H1 (cell line): Measurements from ENCODE around the gene TYW5. TPM values are rescaled to one million over a fixed set of nuclear protein-coding genes. Genes with fewer than 3 reads are reported as not detected.

Experiments
- CTCF ChIA-PET: fragments of 300-600 bp; sonication (Branson Sonifier 250); formaldehyde crosslinking; loops from one replicate; lab custom pipeline; 2021; ENCODE audit not compliant: partially characterized antibody; lab: Charles Lee
- POLR2A ChIA-PET: fragments of 300-600 bp; sonication (Branson Sonifier 250); formaldehyde crosslinking; loops from one replicate; lab custom pipeline; 2021; ENCODE audit warnings: inconsistent platforms; ENCODE audit not compliant: partially characterized antibody; lab: Charles Lee
- DNase-seq, 2 experiments: peaks; one replicate each; pipeline versions ENCODE4 v3.0.0 to v3.0.0-alpha.2; 2010 to 2022; ENCODE audit warnings: low spot score in 2 of 2, low read depth in 1 of 2, mixed read lengths in 1 of 2
- FAIRE-seq: peaks from 2 replicates; lab custom pipeline; 2011; peaks lifted over from hg19 to GRCh38; lab: Jason Lieb, UNC
- H2AFZ ChIP-seq: 2 replicates; pipeline ENCODE4 v1.8.1; 2012; ENCODE audit warnings: low read length, inconsistent platforms
- H2AK5ac ChIP-seq: 2 replicates; pipeline ENCODE4 v1.6.1; 2013; ENCODE audit warnings: low read depth, low read length
- H2BK120ac ChIP-seq: replicated peaks from 2 replicates; pipeline ENCODE3; 2013; ENCODE audit warnings: low read depth, low read length, inconsistent platforms
- H2BK12ac ChIP-seq: 2 replicates; pipeline ENCODE4 v1.6.1; 2013; ENCODE audit warnings: low read depth, low read length
- H2BK15ac ChIP-seq: 2 replicates; pipeline ENCODE4 v1.6.1; 2013; ENCODE audit warnings: low read length
- H2BK20ac ChIP-seq: 2 replicates; pipeline ENCODE4 v1.6.1; 2013; ENCODE audit warnings: low read length
- H2BK5ac ChIP-seq: 2 replicates; pipeline ENCODE4 v1.6.1; 2013; ENCODE audit warnings: low read depth, low read length
- H3K14ac ChIP-seq: 2 replicates; pipeline ENCODE4 v1.6.1; 2013; ENCODE audit warnings: inconsistent platforms; ENCODE audit not compliant: insufficient read length
- H3K18ac ChIP-seq: 2 replicates; pipeline ENCODE4 v1.6.1; 2013; ENCODE audit warnings: low read length; ENCODE audit errors: extremely low read depth
- H3K23ac ChIP-seq: 2 replicates; pipeline ENCODE4 v1.6.1; 2013; ENCODE audit warnings: inconsistent platforms; ENCODE audit not compliant: insufficient read length
- H3K23me2 ChIP-seq: 2 replicates; pipeline ENCODE4 v1.6.1; 2013; ENCODE audit warnings: low read depth, low read length
- H3K27ac ChIP-seq: 2 replicates; pipeline ENCODE4 v1.6.1; 2011; ENCODE audit warnings: low read depth, low read length, inconsistent platforms
- H3K27me3 ChIP-seq, 4 experiments: replicated peaks in 1 of 4; 1 replicate in 1 of 4; 2 replicates in 3 of 4; pipeline versions ENCODE4 v1.6.1 to v1.8.1; 2011 to 2013; ENCODE audit warnings: low read length in 3 of 4, mild to moderate bottlenecking in 3 of 4, inconsistent platforms in 2 of 4, mixed read lengths in 2 of 4, moderate library complexity in 1 of 4; ENCODE audit not compliant: control insufficient read depth in 3 of 4, insufficient read depth in 3 of 4; ENCODE audit errors: extremely low read depth in 1 of 4
- H3K36me3 ChIP-seq, 4 experiments: 2 replicates each; pipeline versions ENCODE4 v1.6.1 to v1.8.1; 2011 to 2013; ENCODE audit warnings: mild to moderate bottlenecking in 4 of 4, low read length in 3 of 4, moderate library complexity in 2 of 4, control low read depth in 1 of 4, inconsistent platforms in 1 of 4; ENCODE audit not compliant: insufficient read depth in 4 of 4, control insufficient read depth in 2 of 4
- H3K4ac ChIP-seq: replicated peaks from 2 replicates; pipeline ENCODE3; 2013; ENCODE audit warnings: low read length, low read depth, mixed read lengths, inconsistent platforms; ENCODE audit not compliant: insufficient read length
- H3K4me1 ChIP-seq, 4 experiments: replicated peaks in 1 of 4; 1 replicate in 1 of 4; 2 replicates in 3 of 4; pipeline versions ENCODE4 v1.6.1 to v1.8.1; 2011 to 2013; ENCODE audit warnings: low read length in 3 of 4, inconsistent platforms in 2 of 4, mixed read lengths in 1 of 4; ENCODE audit not compliant: insufficient read depth in 4 of 4, control insufficient read depth in 3 of 4
- H3K4me2 ChIP-seq, 2 experiments: 2 replicates each; pipeline versions ENCODE4 v1.6.1 to v1.8.1; 2011 to 2013; ENCODE audit warnings: low read depth in 2 of 2, low read length in 2 of 2, control low read depth in 1 of 2, inconsistent platforms in 1 of 2, mild to moderate bottlenecking in 1 of 2; ENCODE audit not compliant: insufficient read depth in 1 of 2
- H3K4me3 ChIP-seq, 4 experiments: fragments of 200-600, 300-600 bp in 1 of 4; sonication (generic), shearing (Covaris generic), sonication (Bioruptor Twin) in 1 of 4; 2 replicates each; pipeline versions ENCODE4 v1.5.1 to v1.8.1; 2011 to 2016; ENCODE audit warnings: low read length in 4 of 4, low read depth in 3 of 4, control low read depth in 2 of 4, inconsistent platforms in 2 of 4, mild to moderate bottlenecking in 2 of 4, mixed read lengths in 1 of 4, moderate library complexity in 1 of 4; ENCODE audit not compliant: insufficient read depth in 2 of 4; ENCODE audit errors: extremely low read depth in 1 of 4
- H3K56ac ChIP-seq: replicated peaks from 2 replicates; pipeline ENCODE3; 2013; ENCODE audit warnings: low read depth, mild to moderate bottlenecking, mixed read lengths, low read length, inconsistent platforms; ENCODE audit not compliant: insufficient read length
- H3K79me1 ChIP-seq: 2 replicates; pipeline ENCODE4 v1.6.1; 2013; ENCODE audit warnings: low read depth, low read length, control low read depth
- H3K79me2 ChIP-seq, 2 experiments: 2 replicates each; pipeline versions ENCODE4 v1.6.1 to v1.8.1; 2012 to 2013; ENCODE audit warnings: low read length in 2 of 2, mild to moderate bottlenecking in 2 of 2, inconsistent platforms in 1 of 2; ENCODE audit not compliant: insufficient read depth in 2 of 2, control insufficient read depth in 1 of 2
- H3K9ac ChIP-seq, 4 experiments: replicated peaks in 1 of 4; 1 replicate in 1 of 4; 2 replicates in 3 of 4; pipeline versions ENCODE4 v1.6.1 to v1.8.1; 2011 to 2013; ENCODE audit warnings: low read depth in 3 of 4, low read length in 3 of 4, control low read depth in 2 of 4, mild to moderate bottlenecking in 2 of 4, moderate library complexity in 2 of 4, inconsistent platforms in 1 of 4; ENCODE audit errors: extremely low read depth in 1 of 4
- H3K9me3 ChIP-seq, 2 experiments: 2 replicates each; pipeline versions ENCODE4 v1.6.1 to v1.8.1; 2012 to 2013; ENCODE audit warnings: mild to moderate bottlenecking in 2 of 2, moderate library complexity in 2 of 2, control low read depth in 1 of 2, inconsistent platforms in 1 of 2, low read depth in 1 of 2, low read length in 1 of 2, mixed read lengths in 1 of 2; ENCODE audit not compliant: insufficient read depth in 2 of 2
- H4K20me1 ChIP-seq, 2 experiments: replicated peaks in 1 of 2; 2 replicates each; pipeline versions ENCODE3 to v1.8.1; 2011 to 2013; ENCODE audit warnings: inconsistent platforms in 2 of 2, low read length in 2 of 2, mild to moderate bottlenecking in 1 of 2; ENCODE audit not compliant: insufficient read depth in 2 of 2, control insufficient read depth in 1 of 2
- H4K5ac ChIP-seq: 2 replicates; pipeline ENCODE4 v1.6.1; 2013; ENCODE audit warnings: low read length, low read depth, mixed read lengths, inconsistent platforms; ENCODE audit not compliant: insufficient read length
- H4K8ac ChIP-seq: 2 replicates; pipeline ENCODE4 v1.8.0; 2013; ENCODE audit warnings: mild to moderate bottlenecking, moderate library complexity, low read length, inconsistent platforms; ENCODE audit not compliant: insufficient read depth; ENCODE audit errors: extremely low read depth
- H4K91ac ChIP-seq: replicated peaks from 2 replicates; pipeline ENCODE3; 2013; ENCODE audit warnings: low read length, mixed read lengths, inconsistent platforms; ENCODE audit not compliant: insufficient read length
- ASH2L ChIP-seq: fragments of 200-600, 300-600 bp; sonication (generic); IDR thresholded peaks from one replicate; pipeline ENCODE4 v1.7.1; 2017; ENCODE audit warnings: low read length
- CBX5 ChIP-seq: fragments of 300-800, 300-1000 bp; sonication (generic); IDR thresholded peaks from 2 replicates; pipeline ENCODE4 v1.7.1; 2016; ENCODE audit warnings: antibody characterized with exemption, low read length, low read depth
- GABPA ChIP-seq: IDR thresholded peaks from 2 replicates; pipeline ENCODE4 v1.6.1; 2011; ENCODE audit warnings: mild to moderate bottlenecking, low read length, moderate library complexity, borderline replicate concordance; ENCODE audit not compliant: insufficient read depth
- KDM1A ChIP-seq: fragments of 200-600, 300-600 bp; sonication (generic); IDR thresholded peaks from 2 replicates; pipeline ENCODE4 v1.7.1; 2016; ENCODE audit warnings: mild to moderate bottlenecking, low read length, borderline replicate concordance
- KDM5A ChIP-seq: fragments of 200-600 bp; IDR thresholded peaks from 2 replicates; pipeline ENCODE4 v1.7.1; 2012; ENCODE audit warnings: mild to moderate bottlenecking, low read length, inconsistent platforms, mixed read lengths
- MAFK ChIP-seq: IDR thresholded peaks from 2 replicates; pipeline ENCODE4 v1.6.1; 2012; ENCODE audit warnings: low read depth, mild to moderate bottlenecking, improper control_type of control experiment, low read length
- NRF1 ChIP-seq: IDR thresholded peaks from 2 replicates; pipeline ENCODE4 v1.6.1; 2011; ENCODE audit warnings: mild to moderate bottlenecking, low read depth, low read length, improper control_type of control experiment
- POLR2AphosphoS5 ChIP-seq: IDR thresholded peaks from 2 replicates; pipeline ENCODE4 v1.6.1; 2011; ENCODE audit warnings: low read depth, low read length
- RFX5 ChIP-seq: IDR thresholded peaks from 2 replicates; pipeline ENCODE4 v1.6.1; 2011; ENCODE audit warnings: low read depth, low read length, improper control_type of control experiment, borderline replicate concordance
- RXRA ChIP-seq: IDR thresholded peaks from 2 replicates; pipeline ENCODE4 v1.6.1; 2011; ENCODE audit warnings: low read depth, mild to moderate bottlenecking, low read length, moderate library complexity; ENCODE audit not compliant: insufficient read depth
- SAP30 ChIP-seq: fragments of 300-600 bp; sonication (generic); IDR thresholded peaks from 2 replicates; pipeline ENCODE4 v1.7.1; 2012; ENCODE audit warnings: low read length, moderate library complexity, mild to moderate bottlenecking, inconsistent platforms; ENCODE audit not compliant: insufficient read depth, insufficient replicate concordance
- SIN3A ChIP-seq, 2 experiments: IDR thresholded peaks in 1 of 2; conservative IDR thresholded peaks in 1 of 2; 2 replicates each; pipeline ENCODE4 v1.6.1; 2011 to 2012; ENCODE audit warnings: low read length in 2 of 2, improper control_type of control experiment in 1 of 2, low read depth in 1 of 2, mild to moderate bottlenecking in 1 of 2
- SIX5 ChIP-seq: IDR thresholded peaks from 2 replicates; pipeline ENCODE4 v1.6.1; 2011; ENCODE audit warnings: mild to moderate bottlenecking, low read depth, low read length
- SUZ12 ChIP-seq: fragments of 200-600 bp; sonication (generic); IDR thresholded peaks from 2 replicates; pipeline ENCODE4 v1.6.1; 2012; ENCODE audit warnings: mild to moderate bottlenecking, inconsistent platforms, low read length, moderate library complexity, mixed read lengths
- WGBS, 2 experiments: shearing (Covaris generic) in 1 of 2; methylation state at CpG; one replicate each; pipeline versions ENCODE4 v1.1.6 to v1.1.7; 2013 to 2015; ENCODE audit warnings: low lambda C conversion rate in 2 of 2, mixed read lengths in 2 of 2, inconsistent platforms in 1 of 2, low coverage in 1 of 2, missing lambda C conversion rate in 1 of 2; ENCODE audit not compliant: insufficient replicate concordance in 2 of 2, insufficient coverage in 1 of 2, insufficient read length in 1 of 2; ENCODE audit errors: extremely low coverage in 1 of 2, missing lambda C conversion rate in 1 of 2; 5-methylcytosine and 5-hydroxymethylcytosine counted together
- polyA plus RNA-seq, 7 experiments: library from polyadenylated mRNA; depleted of rRNA in 3 of 7; stranded (reverse) in 5 of 7; unstranded in 2 of 7; fragments of >200 nt in 5 of 7; fragments of 200-250 nt in 2 of 7; gene quantifications; 1 replicate in 5 of 7; 2 replicates in 1 of 7; 4 replicates in 1 of 7; pipeline versions ENCODE4 v1.2.1 to v1.2.3, GENCODE V29; 2011 to 2013; ENCODE audit warnings: missing spikeins in 2 of 7, mixed read lengths in 2 of 7
- total RNA-seq: library from RNA; stranded (reverse); fragmentation: NEBNext Ultra II Directional; extraction: Animal tissue kit (Norgen Biotek cat#: 25700); gene quantifications from 2 replicates; pipeline ENCODE4 v1.2.1, GENCODE V29; 2021

Gene TYW5
- total and polyA plus RNA-seq, 2 of the 8 experiments (the other 6 are each of a cell fraction or from before 2014, with no cell fraction given), result 5.4 to 11.3 TPM

DNA sequence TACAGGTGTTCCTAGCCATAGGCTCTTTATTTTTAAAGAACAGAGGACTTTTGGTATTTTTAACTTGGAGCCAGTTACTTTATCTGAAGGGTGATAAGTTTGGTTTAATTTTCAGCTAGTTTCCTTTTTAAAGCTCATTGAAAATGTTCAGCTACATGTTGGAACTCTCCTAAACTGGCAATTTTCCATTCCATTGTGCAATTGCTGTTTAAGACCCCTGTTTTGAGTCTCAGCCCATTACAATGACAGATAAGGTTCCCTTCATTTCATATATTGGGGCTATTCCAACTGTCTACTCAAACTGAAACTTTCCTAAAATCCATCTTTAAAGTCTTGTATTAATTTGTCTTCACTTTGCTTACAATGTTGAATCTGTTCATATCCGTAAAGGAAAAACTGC is 11.7 kb upstream of the TYW5 start:
- no peak overlapping the region for H4K91ac ChIP-seq
- no peak overlapping the region for H2AFZ ChIP-seq
- H3K4ac ChIP-seq, result no peak overlapping the region
- no peak overlapping the region for H2BK12ac ChIP-seq
- no peak overlapping the region for H3K9ac ChIP-seq
- H3K79me1 ChIP-seq, result no peaks in the 10 kb centered on the region
- H3K27ac ChIP-seq, result no peak overlapping the region
- no peak overlapping the region for H2AK5ac ChIP-seq
- no peaks in the 10 kb centered on the region for H3K79me2 ChIP-seq
- H4K8ac ChIP-seq, result no peak overlapping the region
- no peak overlapping the region for H2BK5ac ChIP-seq
- CTCF ChIA-PET, result interaction anchor here (1.0 to 1.4 kb wide), 3 partner anchors 19 to 88 kb away, joined by 3 to 4 read pairs (median 4); no protein-coding TSS in a partner anchor
- H2BK15ac ChIP-seq, result no peak overlapping the region
- H3K4me2 ChIP-seq, result no peak overlapping the region
- 92% methylated on average over 1 of the region's 1 CpG; no CpG with 5 or more reads in 1 of the 2 experiments for WGBS, 2 experiments
- H3K4me1 ChIP-seq, result no peaks in the 10 kb centered on the region
- no peak overlapping the region for H4K5ac ChIP-seq
- no peak overlapping the region for H2BK120ac ChIP-seq
- no peak overlapping the region for H3K23ac ChIP-seq
- H4K20me1 ChIP-seq, result peaks cover 0 to 3% of the 10 kb centered on the region in 2 experiments
- no peak overlapping the region for H3K4me3 ChIP-seq
- DNase-seq (no peak), FAIRE-seq (no peak)
- POLR2A ChIA-PET, result interaction anchor here (0.8 to 2.0 kb wide), 3 partner anchors 8 to 23 kb away, joined by 3 to 4 read pairs (median 3); no protein-coding TSS in a partner anchor
- no peak overlapping the region for H3K14ac ChIP-seq
- H3K23me2 ChIP-seq, result no peaks in the 10 kb centered on the region
- H3K36me3 ChIP-seq, result peaks cover 2 to 40% (median 13%) of the 10 kb centered on the region in 4 experiments; a peak in 6 of 8 replicates
- no peaks in the 10 kb centered on the region for H3K27me3 ChIP-seq
- no peak overlapping the region for H2BK20ac ChIP-seq
- no peak overlapping the region for H3K18ac ChIP-seq
- no peaks in the 10 kb centered on the region for H3K9me3 ChIP-seq
- no peak overlapping the region for H3K56ac ChIP-seq
- TF ChIP-seq POLR2AphosphoS5 (no peak), KDM1A (no peak), SIX5 (no peak), ASH2L (no peak), RFX5 (no peak), KDM5A (no peak), MAFK (no peak), RXRA (no peak), GABPA (no peak), SAP30 (no peak), CBX5 (no peak), SUZ12 (no peak), SIN3A (conservative IDR thresholded peaks at IDR 0.05 in 1 of 2, IDR thresholded peaks at IDR 0.05 in 1 of 2; ENCODE audit: low read depth in 1 of 2, low read length in 2 of 2) (no peak), NRF1 (no peak)
